Uterus (tissue), 2 donors: Measurements from ENCODE around the gene CD93.

Experiments
- POLR2A ChIP-seq, 2 donors: fragments of 450-650 bp; IDR thresholded peaks; one replicate each; pipeline ENCODE4 v1.6.1; 2016; ENCODE audit warnings: antibody characterized with exemption in 2 of 2, mild to moderate bottlenecking in 1 of 2, moderate library complexity in 1 of 2
- TF ChIP-seq, protein P1 (sequence below), 4 experiments: fragments of 200-600 bp in 2 of 4; fragments of 450-650 bp in 2 of 4; sonication (generic) in 2 of 4; IDR thresholded peaks; one replicate each; pipeline ENCODE4 v1.5.1; 2016 to 2019; ENCODE audit warnings: antibody characterized with exemption in 4 of 4, mild to moderate bottlenecking in 2 of 4, moderate library complexity in 1 of 4

- TF ChIP-seq, protein P1, sequence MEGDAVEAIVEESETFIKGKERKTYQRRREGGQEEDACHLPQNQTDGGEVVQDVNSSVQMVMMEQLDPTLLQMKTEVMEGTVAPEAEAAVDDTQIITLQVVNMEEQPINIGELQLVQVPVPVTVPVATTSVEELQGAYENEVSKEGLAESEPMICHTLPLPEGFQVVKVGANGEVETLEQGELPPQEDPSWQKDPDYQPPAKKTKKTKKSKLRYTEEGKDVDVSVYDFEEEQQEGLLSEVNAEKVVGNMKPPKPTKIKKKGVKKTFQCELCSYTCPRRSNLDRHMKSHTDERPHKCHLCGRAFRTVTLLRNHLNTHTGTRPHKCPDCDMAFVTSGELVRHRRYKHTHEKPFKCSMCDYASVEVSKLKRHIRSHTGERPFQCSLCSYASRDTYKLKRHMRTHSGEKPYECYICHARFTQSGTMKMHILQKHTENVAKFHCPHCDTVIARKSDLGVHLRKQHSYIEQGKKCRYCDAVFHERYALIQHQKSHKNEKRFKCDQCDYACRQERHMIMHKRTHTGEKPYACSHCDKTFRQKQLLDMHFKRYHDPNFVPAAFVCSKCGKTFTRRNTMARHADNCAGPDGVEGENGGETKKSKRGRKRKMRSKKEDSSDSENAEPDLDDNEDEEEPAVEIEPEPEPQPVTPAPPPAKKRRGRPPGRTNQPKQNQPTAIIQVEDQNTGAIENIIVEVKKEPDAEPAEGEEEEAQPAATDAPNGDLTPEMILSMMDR (IDR thresholded peaks at IDR 0.05): no peak
- TF ChIP-seq POLR2A (IDR thresholded peaks at IDR 0.05): no peak
These were observed 11.8 kb upstream of the CD93 start for GRCh38 chr20:23097636-23098580.
